ENCODE results near the gene SCT. TPM values are rescaled to one million over a fixed set of nuclear protein-coding genes. Genes with fewer than 3 reads are reported as not detected.

SCT gene
- total RNA-seq, 1 experiment from 2014 or later = not detected

DNA sequence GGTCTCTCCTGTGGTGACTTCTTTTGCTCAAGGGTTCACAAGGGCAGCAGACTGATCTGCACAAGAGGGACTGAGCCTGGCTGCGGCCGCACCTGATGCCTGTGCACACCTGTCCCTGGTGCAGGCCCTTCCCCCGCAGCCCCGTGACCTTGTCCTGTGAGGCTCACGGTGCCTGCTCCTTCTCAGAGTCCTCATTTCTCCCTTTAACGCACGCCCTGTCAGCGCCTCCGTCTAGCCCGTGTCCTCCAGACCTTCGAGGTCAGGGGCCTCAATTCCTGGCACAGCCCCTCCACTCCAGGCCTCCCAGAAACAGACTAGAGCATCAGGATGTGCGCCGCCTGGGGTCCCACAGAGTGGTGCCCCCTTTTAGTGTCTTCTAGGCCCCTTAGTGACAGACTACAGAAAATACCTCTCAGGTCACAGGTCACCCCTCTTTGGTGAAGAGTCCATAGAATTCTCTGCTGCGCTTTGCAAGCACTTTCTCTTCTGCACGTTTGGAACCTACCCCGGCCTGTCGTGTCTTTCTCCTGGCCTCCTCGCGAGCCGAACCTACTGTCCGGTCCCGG lies 9.0 kb upstream of the SCT start:
- H3K4me3 ChIP-seq (ENCODE audit: low read depth, low read length) = no peak overlapping the region
- POLR2A ChIA-PET = no interaction called here
- no peaks in the 10 kb centered on the region for H3K27me3 Mint-ChIP-seq (ENCODE audit: insufficient read depth, unreplicated experiment)

DNA sequence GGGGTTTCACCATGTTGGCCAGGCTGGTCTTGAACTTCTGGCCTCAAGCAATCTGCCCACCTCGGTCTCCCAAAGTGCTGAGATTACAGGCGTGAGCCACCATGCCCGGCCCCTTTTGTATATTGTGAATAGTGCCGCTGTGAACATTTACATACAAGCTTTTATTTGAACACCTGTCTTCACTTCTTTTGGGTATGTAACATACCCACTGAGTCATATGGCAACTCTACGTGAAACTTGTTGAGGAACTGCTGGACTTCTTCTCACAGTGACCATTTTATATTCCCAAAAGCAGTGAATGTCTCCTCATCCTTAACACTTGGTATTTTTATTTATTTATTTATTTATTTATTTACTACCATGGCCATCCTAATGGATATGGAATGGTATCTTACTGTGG lies 3.9 kb upstream of the SCT start:
- no TSS peak for BruUV-seq (replicated peaks)
- CTCF ChIA-PET = no interaction called here
- Mint-ChIP-seq H3K4me1 (ENCODE audit: low read depth, unreplicated experiment) (peaks cover 20% of the 10 kb centered on the region), H3K36me3 (ENCODE audit: insufficient read depth, unreplicated experiment) (peaks cover 13% of the 10 kb centered on the region), H3K27ac (ENCODE audit: unreplicated experiment) (no peak overlapping the region), H3K4me3 (ENCODE audit: unreplicated experiment) (no peak overlapping the region), H3K9me3 (ENCODE audit: unreplicated experiment) (peaks cover 11% of the 10 kb centered on the region), H3K27me3 (ENCODE audit: insufficient read depth, unreplicated experiment) (no peaks in the 10 kb centered on the region)
- Histone ChIP-seq H3K4me3 (ENCODE audit: low read depth, low read length) (no peak overlapping the region), H3K27me3 (replicated peaks; ENCODE audit: control insufficient read depth, insufficient read depth, low read length) (no peaks in the 10 kb centered on the region), H3K9me3 (no peaks in the 10 kb centered on the region), H3K36me3 (ENCODE audit: control insufficient read depth, insufficient read depth, low read length) (no peaks in the 10 kb centered on the region), H3K4me1 (peaks cover 6% of the 10 kb centered on the region)
- no peak for DNase-seq
- POLR2A ChIA-PET = no interaction called here
- TF ChIP-seq, protein P1, sequence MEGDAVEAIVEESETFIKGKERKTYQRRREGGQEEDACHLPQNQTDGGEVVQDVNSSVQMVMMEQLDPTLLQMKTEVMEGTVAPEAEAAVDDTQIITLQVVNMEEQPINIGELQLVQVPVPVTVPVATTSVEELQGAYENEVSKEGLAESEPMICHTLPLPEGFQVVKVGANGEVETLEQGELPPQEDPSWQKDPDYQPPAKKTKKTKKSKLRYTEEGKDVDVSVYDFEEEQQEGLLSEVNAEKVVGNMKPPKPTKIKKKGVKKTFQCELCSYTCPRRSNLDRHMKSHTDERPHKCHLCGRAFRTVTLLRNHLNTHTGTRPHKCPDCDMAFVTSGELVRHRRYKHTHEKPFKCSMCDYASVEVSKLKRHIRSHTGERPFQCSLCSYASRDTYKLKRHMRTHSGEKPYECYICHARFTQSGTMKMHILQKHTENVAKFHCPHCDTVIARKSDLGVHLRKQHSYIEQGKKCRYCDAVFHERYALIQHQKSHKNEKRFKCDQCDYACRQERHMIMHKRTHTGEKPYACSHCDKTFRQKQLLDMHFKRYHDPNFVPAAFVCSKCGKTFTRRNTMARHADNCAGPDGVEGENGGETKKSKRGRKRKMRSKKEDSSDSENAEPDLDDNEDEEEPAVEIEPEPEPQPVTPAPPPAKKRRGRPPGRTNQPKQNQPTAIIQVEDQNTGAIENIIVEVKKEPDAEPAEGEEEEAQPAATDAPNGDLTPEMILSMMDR (IDR thresholded peaks at IDR 0.05; ENCODE audit: insufficient read depth in 1 of 2, low read depth in 1 of 2, low read length in 1 of 2, severe bottlenecking in 1 of 2, unreplicated experiment in 1 of 2) = no peak
- intact Hi-C loops (cut with micrococcal nuclease; ENCODE audit: unreplicated experiment) = no loop called here

More for the DNA sequence above, 9.0 kb upstream of the SCT start:
- intact Hi-C loops (cut with micrococcal nuclease; ENCODE audit: unreplicated experiment) = no loop called here
- H3K9me3 Mint-ChIP-seq (ENCODE audit: unreplicated experiment) = no peaks in the 10 kb centered on the region
- BruUV-seq (replicated peaks) = no TSS peak
- TF ChIP-seq, protein P1 (IDR thresholded peaks at IDR 0.05; ENCODE audit: insufficient read depth in 1 of 2, low read depth in 1 of 2, low read length in 1 of 2, severe bottlenecking in 1 of 2, unreplicated experiment in 1 of 2) = no peak
- H3K4me1 Mint-ChIP-seq (ENCODE audit: low read depth, unreplicated experiment) = no peaks in the 10 kb centered on the region
- no peak overlapping the region for H3K27ac Mint-ChIP-seq (ENCODE audit: unreplicated experiment)
- H3K4me1 ChIP-seq = no peaks in the 10 kb centered on the region
- H3K27me3 ChIP-seq (replicated peaks; ENCODE audit: control insufficient read depth, insufficient read depth, low read length) = no peaks in the 10 kb centered on the region
- no peak overlapping the region for H3K4me3 Mint-ChIP-seq (ENCODE audit: unreplicated experiment)
- no peaks in the 10 kb centered on the region for H3K9me3 ChIP-seq
- DNase-seq = no peak
- H3K36me3 Mint-ChIP-seq (ENCODE audit: insufficient read depth, unreplicated experiment) = peaks cover 35% of the 10 kb centered on the region
- CTCF ChIA-PET = interaction anchor here (0.6 kb wide), 2 partner anchors 33 to 35 kb away, joined by 3 read pairs; no protein-coding TSS in a partner anchor
- H3K36me3 ChIP-seq (ENCODE audit: control insufficient read depth, insufficient read depth, low read length) = no peaks in the 10 kb centered on the region

DNA sequence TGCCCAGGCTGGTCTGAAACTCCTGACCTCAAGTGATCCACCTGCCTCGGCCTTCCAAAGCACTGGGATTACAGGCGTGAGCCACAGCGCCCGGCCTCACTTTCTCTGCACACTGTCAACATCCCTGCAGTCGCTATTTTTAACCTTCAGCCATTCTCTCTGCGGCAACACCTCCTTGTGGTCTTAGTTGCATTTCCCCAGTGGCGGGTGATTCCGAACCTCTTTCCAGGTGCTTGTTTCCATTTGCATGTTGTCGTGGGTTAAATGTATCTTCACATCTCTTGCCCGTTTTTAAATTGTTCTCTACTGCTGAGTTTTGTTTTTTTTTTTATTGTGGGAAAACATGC lies 2.2 kb upstream of the SCT start:
- no TSS peak for BruUV-seq (replicated peaks)
- Histone ChIP-seq H3K9me3 (no peaks in the 10 kb centered on the region), H3K4me3 (ENCODE audit: low read depth, low read length) (no peak overlapping the region), H3K36me3 (ENCODE audit: control insufficient read depth, insufficient read depth, low read length) (no peaks in the 10 kb centered on the region), H3K27me3 (replicated peaks; ENCODE audit: control insufficient read depth, insufficient read depth, low read length) (no peaks in the 10 kb centered on the region), H3K4me1 (peaks cover 20% of the 10 kb centered on the region)
- POLR2A ChIA-PET = no interaction called here
- Mint-ChIP-seq H3K27me3 (ENCODE audit: insufficient read depth, unreplicated experiment) (no peaks in the 10 kb centered on the region), H3K36me3 (ENCODE audit: insufficient read depth, unreplicated experiment) (peaks cover 27% of the 10 kb centered on the region), H3K4me3 (ENCODE audit: unreplicated experiment) (no peak overlapping the region), H3K4me1 (ENCODE audit: low read depth, unreplicated experiment) (peaks cover 20% of the 10 kb centered on the region), H3K27ac (ENCODE audit: unreplicated experiment) (peak overlapping the region; percentile 36), H3K9me3 (ENCODE audit: unreplicated experiment) (peaks cover 11% of the 10 kb centered on the region)
- CTCF ChIA-PET = no interaction called here
- intact Hi-C loops (cut with micrococcal nuclease; ENCODE audit: unreplicated experiment) = no loop called here
- DNase-seq = no peak
- TF ChIP-seq, protein P1 (IDR thresholded peaks at IDR 0.05; ENCODE audit: insufficient read depth in 1 of 2, low read depth in 1 of 2, low read length in 1 of 2, severe bottlenecking in 1 of 2, unreplicated experiment in 1 of 2) = no peak
